ENCODE data around the gene TBX3. TPM values are rescaled to one million over a fixed set of nuclear protein-coding genes. Genes with fewer than 3 reads are reported as not detected.
A peak's percentile ranks its signal among the peaks of the same experiment; 100 is the strongest.

Gene TBX3
- polyA plus RNA-seq, 3 donors from 2014 or later, result not detected

- Mint-ChIP-seq H3K27ac (no peak overlapping the region), H3K4me1 (no peaks in the 10 kb centered on the region), H3K4me3 (no peak overlapping the region), H3K27me3 (ENCODE audit: low read depth in 3 of 3) (peaks cover 26 to 59% (median 38%) of the 10 kb centered on the region in 3 donors), H3K36me3 (no peaks in the 10 kb centered on the region), H3K9me3 (peaks cover 3 to 35% (median 11%) of the 10 kb centered on the region in 6 donors)
- no peak for DNase-seq
Measured at GRCh38 chr12:114692186-114693058, 8.4 kb upstream of the TBX3 start.

- Mint-ChIP-seq H3K36me3 (no peaks in the 10 kb centered on the region), H3K27ac (no peak overlapping the region), H3K4me3 (no peak overlapping the region), H3K4me1 (no peaks in the 10 kb centered on the region), H3K27me3 (ENCODE audit: low read depth in 3 of 3) (peaks cover 26 to 60% (median 39%) of the 10 kb centered on the region in 3 donors), H3K9me3 (peaks cover 3 to 37% (median 11%) of the 10 kb centered on the region in 6 donors)
- DNase-seq, result no peak
Measured at GRCh38 chr12:114691763-114692185, 7.8 kb upstream of the TBX3 start.

GRCh38 chr12:114691196-114691595 is 7.2 kb upstream of the TBX3 start:
- Mint-ChIP-seq H3K27ac (no peak overlapping the region), H3K9me3 (peaks cover 5 to 43% (median 14%) of the 10 kb centered on the region in 6 donors), H3K4me1 (peaks cover 0 to 1% of the 10 kb centered on the region in 2 donors), H3K4me3 (no peak overlapping the region), H3K36me3 (no peaks in the 10 kb centered on the region), H3K27me3 (ENCODE audit: low read depth in 3 of 3) (peaks cover 26 to 61% (median 41%) of the 10 kb centered on the region in 3 donors)
- no peak for DNase-seq

GRCh38 chr12:114690267-114691135 is 6.5 kb upstream of the TBX3 start:
- Mint-ChIP-seq H3K4me1 (peaks cover 4 to 5% of the 10 kb centered on the region in 2 donors), H3K27ac (no peak overlapping the region), H3K4me3 (no peak overlapping the region), H3K9me3 (peaks cover 5 to 49% (median 16%) of the 10 kb centered on the region in 6 donors), H3K27me3 (ENCODE audit: low read depth in 3 of 3) (peaks cover 28 to 63% (median 40%) of the 10 kb centered on the region in 3 donors), H3K36me3 (no peaks in the 10 kb centered on the region)
- no peak for DNase-seq

- Mint-ChIP-seq H3K4me3 (no peak overlapping the region), H3K9me3 (peaks cover 5 to 45% (median 16%) of the 10 kb centered on the region in 6 donors), H3K27ac (no peak overlapping the region), H3K4me1 (peaks cover 9 to 12% of the 10 kb centered on the region in 2 donors), H3K27me3 (ENCODE audit: low read depth in 3 of 3) (peaks cover 25 to 55% (median 46%) of the 10 kb centered on the region in 3 donors), H3K36me3 (no peaks in the 10 kb centered on the region)
- DNase-seq, result no peak
Measured at GRCh38 chr12:114689075-114689994, 5.4 kb upstream of the TBX3 start.

- Mint-ChIP-seq H3K27ac (no peak overlapping the region), H3K4me1 (peaks cover 19 to 21% of the 10 kb centered on the region in 2 donors), H3K27me3 (ENCODE audit: low read depth in 3 of 3) (peaks cover 28 to 55% (median 48%) of the 10 kb centered on the region in 3 donors), H3K4me3 (no peak overlapping the region), H3K36me3 (no peaks in the 10 kb centered on the region), H3K9me3 (peaks cover 7 to 45% (median 17%) of the 10 kb centered on the region in 6 donors)
- no peak for DNase-seq
Measured at GRCh38 chr12:114688256-114688845, 4.4 kb upstream of the TBX3 start.

GRCh38 chr12:114687802-114688201 is 3.8 kb upstream of the TBX3 start:
- no peak overlapping the region for H3K27ac Mint-ChIP-seq
- H3K4me1 Mint-ChIP-seq, result peaks cover 24 to 26% of the 10 kb centered on the region in 2 donors
- H3K4me3 Mint-ChIP-seq, result no peak overlapping the region
- peaks cover 7 to 47% (median 17%) of the 10 kb centered on the region in 6 donors for H3K9me3 Mint-ChIP-seq
- H3K36me3 Mint-ChIP-seq, result no peaks in the 10 kb centered on the region
- peaks cover 32 to 58% (median 48%) of the 10 kb centered on the region in 3 donors for H3K27me3 Mint-ChIP-seq (ENCODE audit: low read depth in 3 of 3)
- no peak for DNase-seq

- peaks cover 25 to 32% of the 10 kb centered on the region in 2 donors for H3K4me1 Mint-ChIP-seq
- peaks cover 7 to 54% (median 17%) of the 10 kb centered on the region in 6 donors for H3K9me3 Mint-ChIP-seq
- H3K36me3 Mint-ChIP-seq, result no peaks in the 10 kb centered on the region
- no peak overlapping the region for H3K27ac Mint-ChIP-seq
- H3K27me3 Mint-ChIP-seq (ENCODE audit: low read depth in 3 of 3), result peaks cover 36 to 57% (median 47%) of the 10 kb centered on the region in 3 donors
- H3K4me3 Mint-ChIP-seq, result peak overlapping the region in 1 of 5 donors; percentile 17
- DNase-seq, result no peak
Measured at GRCh38 chr12:114686773-114687500, 3.0 kb upstream of the TBX3 start.

- Mint-ChIP-seq H3K4me3 (peak overlapping the region in 1 of 5 donors; percentile 17), H3K27ac (no peak overlapping the region)
Measured at GRCh38 chr12:114686426-114686772, 2.4 kb upstream of the TBX3 start.

GRCh38 chr12:114685869-114686268 is 1.9 kb upstream of the TBX3 start:
- Mint-ChIP-seq H3K36me3 (no peaks in the 10 kb centered on the region), H3K27me3 (ENCODE audit: low read depth in 3 of 3) (peaks cover 37 to 49% (median 38%) of the 10 kb centered on the region in 3 donors), H3K4me1 (peaks cover 25 to 32% of the 10 kb centered on the region in 2 donors), H3K9me3 (peaks cover 7 to 61% (median 16%) of the 10 kb centered on the region in 6 donors), H3K27ac (no peak overlapping the region), H3K4me3 (no peak overlapping the region)
- no peak for DNase-seq

More at GRCh38 chr12:114686426-114686772, 2.4 kb upstream of the TBX3 start:
- H3K27me3 Mint-ChIP-seq (ENCODE audit: low read depth in 3 of 3), result peaks cover 37 to 51% (median 43%) of the 10 kb centered on the region in 3 donors
- no peaks in the 10 kb centered on the region for H3K36me3 Mint-ChIP-seq
- H3K9me3 Mint-ChIP-seq, result peaks cover 7 to 58% (median 17%) of the 10 kb centered on the region in 6 donors
- DNase-seq, result no peak
- peaks cover 25 to 32% of the 10 kb centered on the region in 2 donors for H3K4me1 Mint-ChIP-seq

GRCh38 chr12:114685320-114685781 is 1.4 kb upstream of the TBX3 start:
- Mint-ChIP-seq H3K27me3 (ENCODE audit: low read depth in 3 of 3) (peaks cover 37 to 51% (median 39%) of the 10 kb centered on the region in 3 donors), H3K9me3 (peaks cover 7 to 66% (median 17%) of the 10 kb centered on the region in 6 donors), H3K4me1 (peaks cover 25 to 32% of the 10 kb centered on the region in 2 donors), H3K36me3 (no peaks in the 10 kb centered on the region), H3K27ac (no peak overlapping the region), H3K4me3 (peak overlapping the region in 2 of 5 donors; percentile 20 to 43)
- no peak for DNase-seq

- DNase-seq, result no peak
- no peak overlapping the region for H3K27ac Mint-ChIP-seq
- H3K9me3 Mint-ChIP-seq, result peaks cover 5 to 65% (median 16%) of the 10 kb centered on the region in 6 donors
- H3K4me3 Mint-ChIP-seq, result peak overlapping the region in 3 of 5 donors; percentile 20 to 54 (median 35)
- no peaks in the 10 kb centered on the region for H3K36me3 Mint-ChIP-seq
- peaks cover 25 to 32% of the 10 kb centered on the region in 2 donors for H3K4me1 Mint-ChIP-seq
- H3K27me3 Mint-ChIP-seq (ENCODE audit: low read depth in 3 of 3), result peaks cover 35 to 51% (median 38%) of the 10 kb centered on the region in 3 donors
Measured at GRCh38 chr12:114684870-114685273, 897 bp upstream of the TBX3 start.
